ENCODE measurements around the gene LILRB5.
"Not testable (repeated sequence)": the region's sequence is repeated elsewhere in the genome, so short reads cannot be mapped to it uniquely, and the experiment has no call there.

LILRB5 gene

DNA sequence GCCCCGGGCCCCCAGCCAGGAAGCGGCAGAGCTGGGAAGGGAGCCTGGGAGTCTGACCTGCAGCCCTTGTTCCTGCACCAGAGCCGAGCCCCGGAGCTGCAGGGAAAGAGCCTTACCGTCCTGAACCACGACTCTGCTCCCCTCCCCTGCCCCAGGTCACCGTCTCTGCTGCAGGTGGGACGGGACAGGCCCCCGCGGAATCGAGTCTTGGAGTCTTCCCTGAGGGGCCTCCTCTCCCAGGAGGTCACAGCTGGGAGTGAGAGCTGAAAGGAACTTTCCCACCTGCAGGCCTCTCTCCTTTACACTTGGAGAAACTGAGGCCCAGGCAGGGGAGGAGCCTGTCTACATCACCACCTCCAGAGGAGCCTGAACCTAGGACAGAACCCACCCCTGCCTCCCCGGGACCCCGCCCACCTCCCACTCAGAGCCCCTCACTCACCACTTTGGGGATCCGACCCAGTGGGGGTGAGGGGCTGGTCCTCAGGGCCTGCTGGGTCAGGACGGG is 20.1 kb upstream of the LILRB5 start:
- not testable (repeated sequence) for H3K4me1 ChIP-seq; H3K4me3 ChIP-seq (ENCODE audit: low read depth, low read length); H3K27ac ChIP-seq; H3K36me3 ChIP-seq (ENCODE audit: control insufficient read depth, insufficient read depth, low read length); H3K4me2 ChIP-seq (ENCODE audit: low read length); H2AFZ ChIP-seq; H3K9me3 ChIP-seq (ENCODE audit: control insufficient read depth, low read length); H3K27me3 ChIP-seq (ENCODE audit: control insufficient read depth, insufficient read depth, low read length); H3K79me2 ChIP-seq; H3K9ac ChIP-seq

- no peak for TF ChIP-seq CTCF (IDR thresholded peaks at IDR 0.05)
- Histone ChIP-seq H3K4me1 (no peaks in the 10 kb centered on the region), H3K36me3 (ENCODE audit: control insufficient read depth, insufficient read depth, low read length) (no peaks in the 10 kb centered on the region), H3K4me2 (ENCODE audit: low read length) (no peak overlapping the region), H3K27me3 (ENCODE audit: control insufficient read depth, insufficient read depth, low read length) (no peaks in the 10 kb centered on the region), H3K9me3 (ENCODE audit: control insufficient read depth, low read length) (no peaks in the 10 kb centered on the region), H3K79me2 (no peaks in the 10 kb centered on the region), H2AFZ (no peak overlapping the region), H3K27ac (no peak overlapping the region), H3K9ac (no peak overlapping the region), H3K4me3 (ENCODE audit: low read depth, low read length) (no peak overlapping the region)
Observed at GRCh38 chr19:54275951-54276350, 18.9 kb upstream of the LILRB5 start.

GRCh38 chr19:54274516-54274915 is 17.4 kb upstream of the LILRB5 start:
- not testable (repeated sequence) for H3K27ac ChIP-seq; H3K4me2 ChIP-seq (ENCODE audit: low read length); H2AFZ ChIP-seq; H3K9me3 ChIP-seq (ENCODE audit: control insufficient read depth, low read length); H3K4me3 ChIP-seq (ENCODE audit: low read depth, low read length); H3K27me3 ChIP-seq (ENCODE audit: control insufficient read depth, insufficient read depth, low read length); H3K9ac ChIP-seq; H3K79me2 ChIP-seq; H3K4me1 ChIP-seq; H3K36me3 ChIP-seq (ENCODE audit: control insufficient read depth, insufficient read depth, low read length)

- Histone ChIP-seq H3K4me1 (no peaks in the 10 kb centered on the region), H3K4me3 (ENCODE audit: low read depth, low read length) (no peak overlapping the region), H3K4me2 (ENCODE audit: low read length) (no peak overlapping the region), H3K9ac (no peak overlapping the region), H3K27ac (no peak overlapping the region), H3K27me3 (ENCODE audit: control insufficient read depth, insufficient read depth, low read length) (no peaks in the 10 kb centered on the region), H3K9me3 (ENCODE audit: control insufficient read depth, low read length) (no peaks in the 10 kb centered on the region), H3K79me2 (no peaks in the 10 kb centered on the region), H2AFZ (no peak overlapping the region), H3K36me3 (ENCODE audit: control insufficient read depth, insufficient read depth, low read length) (no peaks in the 10 kb centered on the region)
- TF ChIP-seq CTCF (IDR thresholded peaks at IDR 0.05) = no peak
Observed at GRCh38 chr19:54273821-54274220, 16.7 kb upstream of the LILRB5 start.

DNA sequence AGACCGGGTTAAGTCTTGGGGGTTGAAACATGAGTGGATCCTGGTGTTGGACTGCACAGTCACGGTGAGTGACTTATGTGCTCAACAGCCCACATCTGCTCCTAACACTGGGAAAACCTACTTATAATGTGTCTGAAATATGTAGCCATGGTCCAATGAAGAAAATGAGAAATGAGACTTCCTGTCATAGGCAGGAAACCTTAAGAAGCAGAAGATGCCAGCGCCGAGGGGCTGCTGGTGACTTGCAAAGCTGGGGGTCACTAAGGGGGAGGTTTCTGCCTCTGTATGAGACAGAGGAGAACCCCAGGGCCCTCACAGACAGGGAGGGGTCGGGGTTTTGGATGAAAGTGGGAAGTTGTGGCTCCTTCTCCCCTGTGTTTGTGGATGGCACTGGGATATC is 15.1 kb upstream of the LILRB5 start:
- not testable (repeated sequence) for H3K9ac ChIP-seq; H3K4me2 ChIP-seq (ENCODE audit: low read length); H3K4me3 ChIP-seq (ENCODE audit: low read depth, low read length); H2AFZ ChIP-seq; H3K4me1 ChIP-seq; H3K27me3 ChIP-seq (ENCODE audit: control insufficient read depth, insufficient read depth, low read length); H3K79me2 ChIP-seq; H3K9me3 ChIP-seq (ENCODE audit: control insufficient read depth, low read length); H3K36me3 ChIP-seq (ENCODE audit: control insufficient read depth, insufficient read depth, low read length); H3K27ac ChIP-seq

- not testable (repeated sequence) for H3K79me2 ChIP-seq; H3K27ac ChIP-seq; H3K36me3 ChIP-seq (ENCODE audit: control insufficient read depth, insufficient read depth, low read length); H3K4me1 ChIP-seq; H3K27me3 ChIP-seq (ENCODE audit: control insufficient read depth, insufficient read depth, low read length); H3K4me3 ChIP-seq (ENCODE audit: low read depth, low read length); H3K9me3 ChIP-seq (ENCODE audit: control insufficient read depth, low read length); H3K9ac ChIP-seq; H3K4me2 ChIP-seq (ENCODE audit: low read length); H2AFZ ChIP-seq
Observed at GRCh38 chr19:54271587-54271986, 14.5 kb upstream of the LILRB5 start.

DNA sequence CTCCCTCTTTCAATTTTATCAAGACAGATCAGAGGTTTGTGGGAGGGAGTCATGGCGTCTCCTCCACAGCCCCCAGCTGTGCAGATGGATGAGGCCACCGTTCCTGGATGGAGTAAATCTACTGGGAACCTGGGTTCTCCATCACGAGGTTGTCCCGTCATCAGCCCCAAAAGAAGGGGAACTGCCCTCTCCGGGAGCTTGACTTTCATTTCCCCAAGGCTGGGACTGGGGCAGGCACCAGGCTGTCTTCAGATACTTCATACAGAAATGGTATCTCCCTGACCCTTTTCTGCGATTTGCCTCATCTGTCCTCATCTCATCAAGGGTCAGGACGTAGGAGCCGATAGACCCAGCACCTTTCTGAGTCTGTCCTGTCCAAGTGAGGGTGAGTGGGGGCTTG is 14.0 kb upstream of the LILRB5 start:
- Histone ChIP-seq H3K36me3 (ENCODE audit: control insufficient read depth, insufficient read depth, low read length) (no peaks in the 10 kb centered on the region), H3K79me2 (no peaks in the 10 kb centered on the region), H3K4me1 (no peaks in the 10 kb centered on the region), H3K9me3 (ENCODE audit: control insufficient read depth, low read length) (no peaks in the 10 kb centered on the region), H3K4me2 (ENCODE audit: low read length) (no peak overlapping the region), H3K27ac (no peak overlapping the region), H2AFZ (no peak overlapping the region), H3K27me3 (ENCODE audit: control insufficient read depth, insufficient read depth, low read length) (no peaks in the 10 kb centered on the region), H3K4me3 (ENCODE audit: low read depth, low read length) (no peak overlapping the region), H3K9ac (no peak overlapping the region)
- no peak for TF ChIP-seq CTCF (IDR thresholded peaks at IDR 0.05)
